NB4 (cell line): ENCODE measurements around the gene NOC4L.

Experiments used
- DNase-seq: peaks from one replicate; pipeline ENCODE4 v3.0.0; 2010; ENCODE audit warnings: low read depth
- H3K4me3 ChIP-seq: one replicate; pipeline ENCODE4 v1.5.1; 2011; ENCODE audit warnings: mild to moderate bottlenecking, low read depth, low read length, moderate library complexity
- MYC ChIP-seq: IDR thresholded peaks from 2 replicates; pipeline ENCODE4 v1.6.1; 2011; ENCODE audit warnings: low read depth, low read length
- POLR2A ChIP-seq: IDR thresholded peaks from 2 replicates; pipeline ENCODE4 v1.6.1; 2011; ENCODE audit warnings: mild to moderate bottlenecking; ENCODE audit not compliant: insufficient read length; ENCODE audit errors: extremely low read depth
- TF ChIP-seq, protein P1 (sequence below): IDR thresholded peaks from 2 replicates; pipeline ENCODE4 v1.6.1; 2011; ENCODE audit warnings: low read depth, low read length
- TF ChIP-seq, protein P2 (sequence below): IDR thresholded peaks from one replicate; pipeline ENCODE4 v1.5.1; 2012; ENCODE audit warnings: low read depth, low read length

NOC4L gene

DNA sequence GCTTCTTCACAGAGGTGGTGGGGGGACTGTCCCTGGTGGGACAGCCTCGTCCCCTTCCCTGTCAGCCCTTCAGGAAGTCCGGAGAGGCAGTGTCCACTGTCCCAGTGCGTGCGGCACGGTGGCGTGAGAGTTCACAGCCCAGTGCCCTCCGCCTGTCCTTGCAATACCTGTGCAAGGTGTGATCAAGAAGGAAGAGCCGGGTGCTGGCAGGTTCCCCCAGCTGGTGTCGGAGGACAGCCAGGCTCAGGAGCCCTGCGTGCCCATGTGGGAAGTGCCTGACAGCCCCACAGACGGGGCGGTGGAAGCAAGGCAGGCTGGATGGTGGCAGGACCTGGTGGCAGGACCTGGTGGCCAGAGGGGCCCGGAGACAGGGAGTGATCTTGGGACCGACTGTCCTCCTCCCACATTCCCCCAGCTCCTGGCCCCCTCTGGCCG lies 16.4 kb downstream of the NOC4L start:
- no peak for DNase-seq
- no peak overlapping the region for H3K4me3 ChIP-seq
- TF ChIP-seq, protein P1, sequence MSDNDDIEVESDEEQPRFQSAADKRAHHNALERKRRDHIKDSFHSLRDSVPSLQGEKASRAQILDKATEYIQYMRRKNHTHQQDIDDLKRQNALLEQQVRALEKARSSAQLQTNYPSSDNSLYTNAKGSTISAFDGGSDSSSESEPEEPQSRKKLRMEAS = no peak
- TF ChIP-seq POLR2A (no peak), MYC (no peak)
- TF ChIP-seq, protein P2, sequence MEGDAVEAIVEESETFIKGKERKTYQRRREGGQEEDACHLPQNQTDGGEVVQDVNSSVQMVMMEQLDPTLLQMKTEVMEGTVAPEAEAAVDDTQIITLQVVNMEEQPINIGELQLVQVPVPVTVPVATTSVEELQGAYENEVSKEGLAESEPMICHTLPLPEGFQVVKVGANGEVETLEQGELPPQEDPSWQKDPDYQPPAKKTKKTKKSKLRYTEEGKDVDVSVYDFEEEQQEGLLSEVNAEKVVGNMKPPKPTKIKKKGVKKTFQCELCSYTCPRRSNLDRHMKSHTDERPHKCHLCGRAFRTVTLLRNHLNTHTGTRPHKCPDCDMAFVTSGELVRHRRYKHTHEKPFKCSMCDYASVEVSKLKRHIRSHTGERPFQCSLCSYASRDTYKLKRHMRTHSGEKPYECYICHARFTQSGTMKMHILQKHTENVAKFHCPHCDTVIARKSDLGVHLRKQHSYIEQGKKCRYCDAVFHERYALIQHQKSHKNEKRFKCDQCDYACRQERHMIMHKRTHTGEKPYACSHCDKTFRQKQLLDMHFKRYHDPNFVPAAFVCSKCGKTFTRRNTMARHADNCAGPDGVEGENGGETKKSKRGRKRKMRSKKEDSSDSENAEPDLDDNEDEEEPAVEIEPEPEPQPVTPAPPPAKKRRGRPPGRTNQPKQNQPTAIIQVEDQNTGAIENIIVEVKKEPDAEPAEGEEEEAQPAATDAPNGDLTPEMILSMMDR = no peak

DNA sequence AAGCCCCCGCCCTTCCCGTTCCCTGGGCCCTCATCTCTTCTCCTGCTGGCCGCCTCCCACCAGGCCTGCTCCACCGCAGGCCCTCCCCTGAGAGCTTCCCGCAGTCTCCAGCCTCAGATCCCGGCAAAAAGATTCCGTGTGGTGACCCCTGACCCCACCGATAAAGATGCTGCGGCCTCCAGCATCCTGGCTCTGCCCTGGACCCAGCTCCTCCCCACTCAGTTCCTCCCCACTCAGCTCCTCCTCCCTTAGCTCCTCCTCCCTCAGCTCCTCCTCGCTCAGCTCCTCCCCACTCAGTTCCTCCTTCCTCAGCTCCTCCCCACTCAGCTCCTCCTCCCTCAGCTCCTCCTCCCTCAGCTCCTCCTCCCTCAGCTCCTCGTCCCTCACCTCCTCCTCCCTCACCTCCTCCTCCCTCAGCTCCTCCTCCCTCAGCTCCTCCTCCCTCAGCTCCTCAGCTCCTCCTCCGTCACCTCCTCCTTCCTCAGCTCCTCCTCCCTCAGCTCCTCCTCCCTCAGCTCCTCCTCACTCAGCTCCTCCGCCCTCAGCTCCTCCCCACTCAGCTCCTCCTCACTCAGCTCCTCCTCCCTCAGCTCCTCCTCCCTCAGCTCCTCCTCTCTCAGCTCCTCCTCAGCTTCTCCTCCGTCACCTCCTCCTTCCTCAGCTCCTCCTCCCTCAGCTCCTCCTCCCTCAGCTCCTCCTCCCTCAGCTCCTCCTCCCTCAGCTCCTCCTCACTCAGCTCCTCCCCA lies 17.0 kb downstream of the NOC4L start:
- H3K4me3 ChIP-seq = no peak overlapping the region
- TF ChIP-seq, protein P1 = no peak
- TF ChIP-seq, protein P2 = no peak
- TF ChIP-seq POLR2A = no peak
- TF ChIP-seq MYC = no peak
- peak; percentile 57 for DNase-seq

DNA sequence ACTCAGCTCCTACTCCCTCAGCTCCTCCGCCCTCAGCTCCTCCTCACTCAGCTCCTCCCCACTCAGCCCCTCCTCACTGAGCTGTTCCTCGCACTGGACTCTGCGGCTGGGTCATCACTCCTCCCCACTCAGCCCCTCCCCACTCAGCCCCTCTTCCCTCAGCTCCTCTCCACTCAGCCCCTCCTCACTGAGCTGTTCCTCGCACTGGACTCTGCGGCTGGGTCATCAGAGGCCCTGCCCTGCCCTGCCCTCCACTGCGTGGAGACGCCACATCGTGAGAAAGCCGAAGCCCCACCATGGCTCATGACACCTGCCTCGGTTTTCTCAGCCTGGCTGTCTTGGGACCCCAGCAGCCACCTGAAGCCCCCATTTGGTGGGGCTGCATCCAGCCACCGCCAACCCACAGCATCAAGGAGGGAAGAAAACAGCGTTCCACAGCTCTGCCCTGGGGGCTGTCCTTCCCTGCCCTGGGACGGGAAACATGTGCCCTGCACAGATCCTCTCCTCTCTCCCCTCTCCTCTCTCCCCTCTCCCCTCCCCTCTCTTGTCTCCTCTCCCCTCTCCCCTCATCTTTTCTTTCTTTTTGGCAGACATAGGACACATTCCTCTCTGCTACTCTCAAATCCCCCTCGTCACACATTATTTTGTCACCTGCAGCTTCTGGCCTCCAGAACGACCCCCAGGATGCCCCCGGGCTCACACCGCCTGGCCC lies 17.7 kb downstream of the NOC4L start:
- TF ChIP-seq, protein P2 = no peak
- TF ChIP-seq POLR2A (no peak), MYC (no peak)
- TF ChIP-seq, protein P1 = no peak
- no peak overlapping the region for H3K4me3 ChIP-seq
- DNase-seq = no peak

DNA sequence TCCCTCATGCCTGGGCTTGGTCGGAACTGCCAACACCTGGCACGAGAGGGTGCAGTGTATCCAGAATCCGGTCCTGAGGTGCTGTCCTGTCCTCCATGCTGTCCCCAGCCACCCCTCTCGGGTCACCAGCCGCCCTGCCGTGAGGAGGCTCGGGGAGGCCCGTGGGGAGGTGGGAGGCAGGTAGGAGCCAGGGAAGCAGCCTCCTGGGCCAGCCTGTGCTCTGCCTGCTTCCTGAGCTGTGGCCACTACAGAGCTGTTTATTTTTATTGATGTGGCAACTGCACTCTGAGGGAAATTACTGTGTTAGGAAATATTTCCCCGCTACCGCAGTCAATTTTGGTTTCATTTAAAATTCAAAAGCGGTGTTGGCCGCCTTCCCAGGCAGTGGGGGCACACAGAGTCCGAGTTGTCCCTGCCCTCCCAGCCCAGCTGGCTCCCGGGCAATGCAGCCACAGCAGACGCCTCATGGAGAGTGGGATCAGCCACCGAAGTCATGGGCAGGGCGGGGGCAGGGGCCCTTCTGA lies 18.3 kb downstream of the NOC4L start:
- DNase-seq = peak; percentile 85
- H3K4me3 ChIP-seq = peak overlapping the region; percentile 21

DNA sequence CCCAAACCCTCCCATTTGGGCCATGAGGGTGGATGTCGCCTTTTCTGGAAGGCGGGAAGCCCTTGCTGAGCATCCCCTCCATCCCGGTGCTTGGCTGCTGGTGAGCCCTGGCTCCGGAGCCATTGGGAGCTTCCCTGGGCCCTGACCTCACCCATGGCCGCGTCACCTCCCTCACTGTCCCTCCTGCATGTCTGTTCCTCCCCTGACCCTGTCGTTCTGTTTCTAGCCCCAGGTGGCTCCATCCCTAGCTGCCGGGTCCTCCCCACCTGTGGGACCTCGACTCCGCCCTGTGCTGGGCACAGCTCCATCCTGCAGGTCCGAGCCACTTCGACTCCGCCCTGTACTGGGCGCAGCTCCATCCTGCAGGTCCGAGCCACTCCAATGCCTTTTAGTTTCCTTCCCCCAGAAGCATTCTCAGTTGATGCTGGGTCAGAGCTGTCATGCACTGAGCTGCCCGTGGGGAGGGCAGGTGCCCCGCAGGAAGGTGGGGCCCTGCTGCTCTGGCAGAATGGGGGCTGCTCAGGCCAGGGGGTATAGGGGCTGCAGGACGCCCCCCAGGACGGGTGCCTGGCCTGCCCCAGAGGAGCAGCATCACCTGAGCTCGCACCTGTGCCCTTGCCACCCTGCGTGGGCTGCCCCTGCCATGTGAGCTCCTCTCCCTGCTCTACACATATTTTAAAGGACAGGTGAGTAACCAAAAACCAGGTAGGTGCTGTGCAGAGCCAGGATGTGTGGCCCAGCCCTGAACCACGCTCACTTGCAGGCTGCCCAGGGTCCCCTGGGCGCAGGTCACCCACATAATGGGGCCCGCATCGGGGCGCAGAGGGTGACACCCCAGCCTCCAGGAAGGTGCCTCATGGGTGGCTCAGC lies 19.0 kb downstream of the NOC4L start:
- DNase-seq = no peak

More for the DNA sequence above, 18.3 kb downstream of the NOC4L start:
- TF ChIP-seq, protein P1 = peak; percentile 57
- TF ChIP-seq MYC (peak; percentile 66; the same call in 1 of the 2 replicates), POLR2A (no peak)
- TF ChIP-seq, protein P2 = no peak

More for the DNA sequence above, 19.0 kb downstream of the NOC4L start:
- TF ChIP-seq MYC = peak; percentile 9; the same call in 1 of the 2 replicates
- TF ChIP-seq, protein P2 = no peak
- peak overlapping the region; percentile 21 for H3K4me3 ChIP-seq
